ENCODE results near the gene SAFB.
A peak's percentile ranks its signal among the peaks of the same experiment; 100 is the strongest.
"Not testable (repeated sequence)": the region's sequence is repeated elsewhere in the genome, so short reads cannot be mapped to it uniquely, and the experiment has no call there.

The SAFB gene

GRCh38 chr19:5684694-5685430, 62.0 kb downstream of the SAFB start:
- DNase-seq (ENCODE audit: low spot score) = no peak

- no peak for DNase-seq (ENCODE audit: low spot score)
Observed at GRCh38 chr19:5686326-5686646, 63.4 kb downstream of the SAFB start.

GRCh38 chr19:5686647-5687359, 63.9 kb downstream of the SAFB start:
- DNase-seq (ENCODE audit: low spot score) = peak; percentile 89

GRCh38 chr19:5687360-5688198, 64.7 kb downstream of the SAFB start:
- no peak for DNase-seq (ENCODE audit: low spot score)

GRCh38 chr19:5688262-5688881, 65.5 kb downstream of the SAFB start:
- not testable (repeated sequence) for DNase-seq (ENCODE audit: low spot score)

GRCh38 chr19:5690125-5690954, 67.5 kb downstream of the SAFB start, which contains the start of gene RPL36:
TSS of gene RPL36 (plus strand) at chr19:5690295. CDS start at chr19:5690508, 213 bp downstream.
- DNase-seq (ENCODE audit: low spot score) = peak; percentile 94

GRCh38 chr19:5690955-5691821, 68.3 kb downstream of the SAFB start:
- peak; percentile 80 for DNase-seq (ENCODE audit: low spot score)

- peak; percentile 74 for DNase-seq (ENCODE audit: low spot score)
Observed at GRCh38 chr19:5691822-5692722, 69.2 kb downstream of the SAFB start.

GRCh38 chr19:5692723-5693194, 69.9 kb downstream of the SAFB start:
- no peak for DNase-seq (ENCODE audit: low spot score)

GRCh38 chr19:5693195-5694166, 70.6 kb downstream of the SAFB start:
- no peak for DNase-seq (ENCODE audit: low spot score)

- DNase-seq (ENCODE audit: low spot score) = no peak
Observed at GRCh38 chr19:5694167-5694955, 71.5 kb downstream of the SAFB start.

GRCh38 chr19:5694956-5695648, 72.2 kb downstream of the SAFB start:
- no peak for DNase-seq (ENCODE audit: low spot score)

- DNase-seq (ENCODE audit: low spot score) = no peak
Observed at GRCh38 chr19:5695649-5696195, 72.8 kb downstream of the SAFB start.

GRCh38 chr19:5696196-5697021, 73.5 kb downstream of the SAFB start:
- no peak for DNase-seq (ENCODE audit: low spot score)
